ENCODE measurements around the gene NPLOC4.
A peak's percentile ranks its signal among the peaks of the same experiment; 100 is the strongest.

Gene NPLOC4

GRCh38 chr17:81660441-81660840 is 23.5 kb upstream of the NPLOC4 start:
- DNase-seq, result no peak

GRCh38 chr17:81659038-81659437 is 22.1 kb upstream of the NPLOC4 start:
- no peak for DNase-seq

- DNase-seq, result peak; percentile 17
Observed at GRCh38 chr17:81656835-81657234, 19.9 kb upstream of the NPLOC4 start.

GRCh38 chr17:81656118-81656743 is 19.3 kb upstream of the NPLOC4 start, which contains the start of gene PDE6G:
TSS of gene PDE6G (minus strand) at chr17:81656542. CDS start at chr17:81653305, 3,237 bp downstream.
- peak; percentile 12 for DNase-seq

- DNase-seq, result peak; percentile 11
Observed at GRCh38 chr17:81655378-81656117, 18.6 kb upstream of the NPLOC4 start.

GRCh38 chr17:81652906-81653771 is 16.2 kb upstream of the NPLOC4 start:
- no peak for DNase-seq

GRCh38 chr17:81651692-81652091 is 14.8 kb upstream of the NPLOC4 start:
- no peak for DNase-seq

GRCh38 chr17:81650951-81651350 is 14.0 kb upstream of the NPLOC4 start:
- DNase-seq, result no peak

- DNase-seq, result no peak
Observed at GRCh38 chr17:81648707-81649085, 11.8 kb upstream of the NPLOC4 start.

- no peak for DNase-seq
Observed at GRCh38 chr17:81648013-81648706, 11.2 kb upstream of the NPLOC4 start.

GRCh38 chr17:81647640-81648012 is 10.7 kb upstream of the NPLOC4 start:
- DNase-seq, result no peak

- no peak for DNase-seq
Observed at GRCh38 chr17:81646869-81647600, 10.1 kb upstream of the NPLOC4 start.

- no peak for DNase-seq
Observed at GRCh38 chr17:81644976-81645952, 8.4 kb upstream of the NPLOC4 start.

GRCh38 chr17:81644496-81644895 is 7.6 kb upstream of the NPLOC4 start:
- DNase-seq, result no peak

GRCh38 chr17:81641825-81642489 is 5.0 kb upstream of the NPLOC4 start:
- no peak for DNase-seq

GRCh38 chr17:81640011-81640410 is 3.1 kb upstream of the NPLOC4 start:
- DNase-seq, result no peak

- no peak for DNase-seq
Observed at GRCh38 chr17:81638683-81639082, 1.8 kb upstream of the NPLOC4 start.

- DNase-seq, result no peak
Observed at GRCh38 chr17:81635973-81636504, 873 bp downstream of the NPLOC4 start.

GRCh38 chr17:81635431-81635830 is 1.5 kb downstream of the NPLOC4 start:
- DNase-seq, result no peak

GRCh38 chr17:81631482-81631881 is 5.4 kb downstream of the NPLOC4 start:
- DNase-seq, result no peak
